ACC112 (cell line): ENCODE data around the gene ZNF574.

Source experiments
- H2AFZ ChIP-seq: fragments of 200-600 bp; sonication (generic); one replicate; pipeline ENCODE4 v1.6.0; 2017; ENCODE audit warnings: antibody characterized with exemption, low read length; ENCODE audit not compliant: unreplicated experiment
- H3K27ac ChIP-seq: fragments of 200-600 bp; sonication (generic); 2 replicates; pipeline ENCODE4 v1.5.1; 2014; ENCODE audit warnings: low read depth, mild to moderate bottlenecking, antibody characterized with exemption, low read length, moderate library complexity
- H3K27me3 ChIP-seq: fragments of 200-600 bp; sonication (generic); 2 replicates; pipeline ENCODE4 v1.6.1; 2014; ENCODE audit warnings: mild to moderate bottlenecking, antibody characterized with exemption, low read length, moderate library complexity, mixed read lengths; ENCODE audit not compliant: insufficient read depth
- H3K36me3 ChIP-seq: fragments of 200-600 bp; sonication (generic); 2 replicates; pipeline ENCODE4 v1.6.1; 2016; ENCODE audit warnings: mild to moderate bottlenecking, antibody characterized with exemption, low read length, moderate library complexity, mixed read lengths; ENCODE audit not compliant: insufficient read depth
- H3K4me1 ChIP-seq: fragments of 200-600 bp; sonication (generic); one replicate; pipeline ENCODE4 v1.6.1; 2016; ENCODE audit warnings: low read length, mixed read lengths; ENCODE audit not compliant: insufficient read depth, unreplicated experiment, control insufficient read depth
- H3K4me3 ChIP-seq: fragments of 200-600 bp; sonication (generic); 2 replicates; pipeline ENCODE4 v1.5.1; 2014; ENCODE audit warnings: mild to moderate bottlenecking, low read depth, low read length
- H3K79me2 ChIP-seq: fragments of 200-600 bp; sonication (generic); one replicate; pipeline ENCODE4 v1.6.0; 2016; ENCODE audit warnings: low read length; ENCODE audit not compliant: control insufficient read depth, unreplicated experiment, insufficient read depth

Gene ZNF574

DNA sequence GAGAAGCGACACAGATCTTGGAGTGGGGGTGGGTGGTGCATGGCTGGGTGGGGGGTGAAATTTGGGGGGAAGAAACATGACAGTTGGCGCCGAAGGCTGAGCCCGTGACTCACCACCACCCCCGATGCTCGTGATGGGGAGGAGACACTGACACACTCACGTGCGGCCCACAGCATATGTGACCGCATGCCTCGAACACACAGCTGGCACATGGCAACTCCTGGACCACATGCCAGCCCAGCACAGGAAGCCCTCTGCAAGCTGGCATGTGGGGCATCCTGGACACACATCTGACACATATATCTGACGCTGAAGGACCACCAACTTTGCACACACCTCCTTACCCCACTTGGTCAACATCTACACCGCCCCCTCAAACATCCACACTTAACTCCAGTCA, 4.7 kb upstream of the ZNF574 start:
- Histone ChIP-seq H3K4me3 (no peak overlapping the region), H3K4me1 (no peaks in the 10 kb centered on the region), H3K27me3 (peaks cover 37% of the 10 kb centered on the region), H3K36me3 (no peaks in the 10 kb centered on the region), H3K79me2 (peaks cover 3% of the 10 kb centered on the region), H3K27ac (no peak overlapping the region), H2AFZ (no peak overlapping the region)

DNA sequence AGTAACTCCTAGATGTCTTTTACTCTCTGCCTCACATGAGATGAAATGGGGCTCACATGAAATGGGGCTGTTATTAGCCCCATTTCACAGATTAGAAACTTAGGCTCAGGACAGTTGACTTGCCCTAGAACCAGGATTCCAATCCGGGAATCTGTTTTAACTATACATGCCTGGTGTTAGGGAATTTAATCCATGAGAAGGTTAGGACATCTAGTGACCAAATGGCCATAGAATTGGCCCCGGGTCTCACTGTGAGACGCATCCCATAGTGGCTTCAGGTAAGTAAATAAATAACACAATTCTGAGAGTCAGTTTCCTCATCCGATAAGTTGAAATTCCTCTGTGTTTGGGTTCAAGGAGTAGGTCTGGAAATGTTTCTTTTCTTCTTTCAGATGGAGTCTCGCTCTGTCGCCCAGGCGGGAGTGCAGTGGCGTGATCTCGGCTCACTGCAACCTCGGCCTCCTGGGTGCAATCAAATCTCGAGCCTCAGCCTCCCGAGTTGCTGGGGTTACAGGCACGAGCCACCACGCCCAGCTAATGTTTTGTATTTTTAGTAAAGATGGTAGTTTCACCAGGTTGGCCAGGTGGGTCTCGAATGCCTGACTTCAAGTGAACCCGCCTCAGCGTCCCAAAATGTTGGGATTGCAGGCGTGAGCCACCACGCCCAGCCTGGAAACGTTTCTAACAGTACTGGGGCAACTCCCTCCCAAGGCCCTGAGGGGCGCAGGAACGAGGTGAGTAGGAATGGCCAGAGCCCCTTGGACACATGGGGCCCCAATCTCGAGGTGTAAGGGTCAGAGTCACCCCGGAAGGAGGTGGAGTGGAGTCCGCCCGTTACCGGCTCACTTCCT, 1.2 kb upstream of the ZNF574 start:
- peaks cover 3% of the 10 kb centered on the region; the same call in 1 of the 2 replicates for H3K27me3 ChIP-seq
- H3K79me2 ChIP-seq: peaks cover 36% of the 10 kb centered on the region
- peak overlapping the region; percentile 84 for H2AFZ ChIP-seq
- H3K4me3 ChIP-seq: peak overlapping the region; percentile 98
- H3K27ac ChIP-seq: peak overlapping the region; percentile 84
- peaks cover 20% of the 10 kb centered on the region for H3K4me1 ChIP-seq
- no peaks in the 10 kb centered on the region; the same call in 1 of the 2 replicates for H3K36me3 ChIP-seq

DNA sequence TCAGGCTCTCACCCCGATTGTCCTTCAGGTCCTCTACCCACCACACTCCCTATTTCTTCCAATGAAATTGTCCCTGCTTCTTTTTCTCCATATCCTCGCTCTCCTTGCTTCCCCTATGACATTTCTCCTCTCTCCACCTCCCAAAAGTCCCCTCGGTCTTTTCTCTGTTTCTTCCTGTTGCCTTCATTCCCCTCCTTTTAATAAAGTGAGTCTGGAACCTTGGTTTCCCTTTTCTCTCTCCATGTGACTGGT, 676 bp upstream of the ZNF574 start:
- H3K36me3 ChIP-seq: no peaks in the 10 kb centered on the region; the same call in 1 of the 2 replicates
- peak overlapping the region; percentile 98 for H3K4me3 ChIP-seq
- peak overlapping the region; percentile 84 for H2AFZ ChIP-seq
- H3K27me3 ChIP-seq: no peaks in the 10 kb centered on the region; the same call in 1 of the 2 replicates
- H3K27ac ChIP-seq: peak overlapping the region; percentile 84
- peaks cover 36% of the 10 kb centered on the region for H3K79me2 ChIP-seq
- H3K4me1 ChIP-seq: peaks cover 20% of the 10 kb centered on the region

DNA sequence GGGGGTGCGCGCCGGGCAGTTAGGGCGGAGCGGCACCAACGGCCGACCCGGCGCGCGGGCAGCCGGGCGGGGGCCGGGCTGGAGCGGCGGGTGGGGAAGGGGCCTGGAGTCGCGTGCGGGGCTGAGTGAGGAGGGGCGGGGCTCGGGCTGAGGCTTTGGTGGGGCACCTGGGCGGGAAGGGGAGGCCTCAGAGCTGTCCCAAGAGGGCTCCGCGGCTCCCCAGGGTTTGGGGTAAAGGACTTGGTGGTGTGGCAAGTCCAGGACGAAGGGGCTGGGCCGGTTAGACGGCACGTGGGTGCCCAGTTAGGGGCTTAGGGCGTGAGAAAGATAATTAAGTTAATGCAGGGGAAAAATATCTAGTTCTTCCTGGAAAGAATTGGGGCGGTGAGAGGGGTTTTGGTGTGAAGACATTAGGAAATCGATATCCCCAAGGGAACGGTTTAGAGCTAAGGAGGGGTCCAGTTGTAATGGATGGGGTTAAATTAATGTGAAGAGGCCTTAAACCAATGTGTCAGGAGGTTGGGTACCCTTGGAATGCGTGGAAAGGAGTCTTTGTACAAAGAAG, 496 bp downstream of the ZNF574 start:
- H3K36me3 ChIP-seq: no peaks in the 10 kb centered on the region; the same call in 1 of the 2 replicates
- peak overlapping the region; percentile 43 for H2AFZ ChIP-seq
- peak overlapping the region; percentile 98 for H3K4me3 ChIP-seq
- peaks cover 36% of the 10 kb centered on the region for H3K79me2 ChIP-seq
- no peaks in the 10 kb centered on the region for H3K27me3 ChIP-seq
- no peak overlapping the region; the same call in 1 of the 2 replicates for H3K27ac ChIP-seq
- peaks cover 20% of the 10 kb centered on the region for H3K4me1 ChIP-seq

DNA sequence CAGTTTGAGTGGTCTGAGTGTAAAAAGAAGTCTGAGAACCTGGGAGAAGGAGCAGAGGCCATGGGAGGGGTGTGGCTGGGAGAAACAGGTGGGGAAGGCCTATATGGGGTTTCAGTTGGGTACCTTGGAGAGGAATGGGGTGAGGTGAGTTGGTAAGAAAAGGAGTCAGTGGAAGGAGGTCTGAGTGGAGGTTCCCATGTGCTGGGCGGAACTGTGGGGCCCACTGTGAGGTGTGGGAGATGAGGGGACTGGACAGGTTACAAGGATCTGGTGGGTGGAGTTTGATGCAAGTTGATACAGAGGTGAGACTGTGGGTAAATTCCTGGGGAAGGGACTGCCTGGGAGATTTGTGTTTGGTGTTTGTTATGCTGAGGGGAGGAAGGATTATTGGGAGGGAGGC, 2.1 kb downstream of the ZNF574 start:
- Histone ChIP-seq H3K27ac (no peak overlapping the region), H3K36me3 (no peaks in the 10 kb centered on the region; the same call in 1 of the 2 replicates), H3K4me1 (peaks cover 20% of the 10 kb centered on the region), H3K27me3 (no peaks in the 10 kb centered on the region), H2AFZ (no peak overlapping the region), H3K4me3 (peak overlapping the region; percentile 98), H3K79me2 (peaks cover 36% of the 10 kb centered on the region)

DNA sequence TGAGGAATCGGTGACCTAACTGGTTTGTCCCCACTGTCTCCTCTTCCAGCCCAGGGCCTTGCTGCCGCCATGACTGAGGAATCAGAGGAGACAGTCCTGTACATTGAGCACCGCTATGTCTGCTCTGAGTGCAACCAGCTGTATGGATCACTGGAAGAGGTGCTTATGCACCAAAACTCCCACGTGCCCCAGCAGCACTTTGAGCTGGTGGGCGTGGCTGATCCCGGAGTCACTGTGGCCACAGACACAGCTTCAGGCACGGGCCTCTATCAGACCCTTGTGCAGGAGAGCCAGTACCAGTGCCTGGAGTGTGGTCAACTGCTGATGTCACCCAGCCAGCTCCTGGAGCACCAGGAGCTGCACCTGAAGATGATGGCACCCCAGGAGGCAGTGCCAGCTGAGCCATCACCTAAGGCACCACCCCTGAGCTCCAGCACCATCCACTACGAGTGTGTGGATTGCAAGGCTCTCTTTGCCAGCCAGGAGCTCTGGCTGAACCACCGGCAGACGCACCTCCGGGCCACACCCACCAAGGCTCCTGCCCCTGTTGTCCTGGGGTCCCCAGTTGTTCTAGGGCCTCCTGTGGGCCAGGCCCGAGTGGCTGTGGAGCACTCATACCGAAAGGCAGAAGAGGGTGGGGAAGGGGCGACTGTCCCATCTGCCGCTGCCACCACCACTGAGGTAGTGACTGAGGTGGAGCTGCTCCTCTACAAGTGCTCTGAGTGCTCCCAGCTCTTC, 2.7 kb downstream of the ZNF574 start:
- no peak overlapping the region for H2AFZ ChIP-seq
- peaks cover 36% of the 10 kb centered on the region for H3K79me2 ChIP-seq
- no peak overlapping the region for H3K27ac ChIP-seq
- H3K4me1 ChIP-seq: peaks cover 20% of the 10 kb centered on the region
- H3K4me3 ChIP-seq: no peak overlapping the region
- H3K27me3 ChIP-seq: no peaks in the 10 kb centered on the region
- no peaks in the 10 kb centered on the region; the same call in 1 of the 2 replicates for H3K36me3 ChIP-seq

DNA sequence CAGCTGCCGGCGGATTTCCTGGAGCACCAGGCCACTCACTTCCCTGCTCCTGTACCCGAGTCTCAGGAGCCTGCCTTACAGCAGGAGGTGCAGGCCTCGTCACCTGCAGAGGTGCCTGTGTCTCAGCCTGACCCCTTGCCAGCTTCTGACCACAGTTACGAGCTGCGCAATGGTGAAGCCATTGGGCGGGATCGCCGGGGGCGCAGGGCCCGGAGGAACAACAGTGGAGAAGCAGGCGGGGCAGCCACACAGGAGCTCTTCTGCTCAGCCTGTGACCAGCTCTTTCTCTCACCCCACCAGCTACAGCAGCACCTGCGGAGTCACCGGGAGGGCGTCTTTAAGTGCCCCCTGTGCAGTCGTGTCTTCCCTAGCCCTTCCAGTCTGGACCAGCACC, 3.3 kb downstream of the ZNF574 start:
- Histone ChIP-seq H3K4me3 (no peak overlapping the region), H3K36me3 (no peaks in the 10 kb centered on the region; the same call in 1 of the 2 replicates), H2AFZ (no peak overlapping the region), H3K4me1 (peaks cover 20% of the 10 kb centered on the region), H3K79me2 (peaks cover 36% of the 10 kb centered on the region), H3K27me3 (no peaks in the 10 kb centered on the region), H3K27ac (no peak overlapping the region)

DNA sequence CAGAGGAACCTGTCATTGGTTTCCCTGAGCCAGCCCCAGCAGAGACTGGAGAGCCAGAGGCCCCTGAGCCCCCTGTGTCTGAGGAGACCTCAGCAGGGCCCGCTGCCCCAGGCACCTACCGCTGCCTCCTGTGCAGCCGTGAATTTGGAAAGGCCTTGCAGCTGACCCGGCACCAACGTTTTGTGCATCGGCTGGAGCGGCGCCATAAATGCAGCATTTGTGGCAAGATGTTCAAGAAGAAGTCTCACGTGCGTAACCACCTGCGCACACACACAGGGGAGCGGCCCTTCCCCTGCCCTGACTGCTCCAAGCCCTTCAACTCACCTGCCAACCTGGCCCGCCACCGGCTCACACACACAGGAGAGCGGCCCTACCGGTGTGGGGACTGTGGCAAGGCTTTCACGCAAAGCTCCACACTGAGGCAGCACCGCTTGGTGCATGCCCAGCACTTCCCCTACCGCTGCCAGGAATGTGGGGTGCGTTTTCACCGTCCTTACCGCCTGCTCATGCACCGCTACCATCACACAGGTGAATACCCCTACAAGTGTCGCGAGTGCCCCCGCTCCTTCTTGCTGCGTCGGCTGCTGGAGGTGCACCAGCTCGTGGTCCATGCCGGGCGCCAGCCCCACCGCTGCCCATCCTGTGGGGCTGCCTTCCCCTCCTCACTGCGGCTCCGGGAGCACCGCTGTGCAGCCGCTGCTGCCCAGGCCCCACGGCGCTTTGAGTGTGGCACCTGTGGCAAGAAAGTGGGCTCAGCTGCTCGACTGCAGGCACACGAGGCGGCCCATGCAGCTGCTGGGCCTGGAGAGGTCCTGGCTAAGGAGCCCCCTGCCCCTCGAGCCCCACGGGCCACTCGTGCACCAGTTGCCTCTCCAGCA, 4.2 kb downstream of the ZNF574 start:
- H3K4me1 ChIP-seq: peaks cover 20% of the 10 kb centered on the region
- H3K27ac ChIP-seq: no peak overlapping the region
- no peak overlapping the region for H2AFZ ChIP-seq
- H3K27me3 ChIP-seq: no peaks in the 10 kb centered on the region
- no peaks in the 10 kb centered on the region; the same call in 1 of the 2 replicates for H3K36me3 ChIP-seq
- H3K4me3 ChIP-seq: no peak overlapping the region
- H3K79me2 ChIP-seq: peaks cover 36% of the 10 kb centered on the region

DNA sequence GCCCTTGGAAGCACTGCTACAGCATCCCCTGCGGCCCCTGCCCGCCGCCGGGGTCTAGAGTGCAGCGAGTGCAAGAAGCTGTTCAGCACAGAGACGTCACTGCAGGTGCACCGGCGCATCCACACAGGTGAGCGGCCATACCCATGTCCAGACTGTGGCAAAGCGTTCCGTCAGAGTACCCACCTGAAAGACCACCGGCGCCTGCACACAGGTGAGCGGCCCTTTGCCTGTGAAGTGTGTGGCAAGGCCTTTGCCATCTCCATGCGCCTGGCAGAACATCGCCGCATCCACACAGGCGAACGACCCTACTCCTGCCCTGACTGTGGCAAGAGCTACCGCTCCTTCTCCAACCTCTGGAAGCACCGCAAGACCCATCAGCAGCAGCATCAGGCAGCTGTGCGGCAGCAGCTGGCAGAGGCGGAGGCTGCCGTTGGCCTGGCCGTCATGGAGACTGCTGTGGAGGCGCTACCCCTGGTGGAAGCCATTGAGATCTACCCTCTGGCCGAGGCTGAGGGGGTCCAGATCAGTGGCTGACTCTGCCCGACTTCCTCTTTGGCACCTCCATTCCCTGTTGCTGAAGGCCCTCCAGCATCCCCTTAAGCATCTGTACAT, 4.9 kb downstream of the ZNF574 start:
- H3K36me3 ChIP-seq: no peaks in the 10 kb centered on the region; the same call in 1 of the 2 replicates
- no peak overlapping the region for H3K27ac ChIP-seq
- H3K79me2 ChIP-seq: peaks cover 36% of the 10 kb centered on the region
- no peaks in the 10 kb centered on the region for H3K27me3 ChIP-seq
- H3K4me1 ChIP-seq: peaks cover 20% of the 10 kb centered on the region
- no peak overlapping the region for H2AFZ ChIP-seq
- no peak overlapping the region for H3K4me3 ChIP-seq
